GM10847 (cell line): ENCODE measurements around the gene SMTN.

Experiments used
- POLR2A ChIP-seq: IDR thresholded peaks from 2 replicates; pipeline ENCODE4 v1.6.1; 2011; ENCODE audit not compliant: insufficient read length; ENCODE audit errors: extremely low read depth

The SMTN gene

GRCh38 chr22:31062566-31063230 is 18.4 kb upstream of the SMTN start:
- TF ChIP-seq POLR2A, result no peak

GRCh38 chr22:31064369-31064768 is 16.7 kb upstream of the SMTN start:
- TF ChIP-seq POLR2A, result no peak

GRCh38 chr22:31068970-31069369 is 12.1 kb upstream of the SMTN start:
- TF ChIP-seq POLR2A, result no peak

- TF ChIP-seq POLR2A, result no peak
These were observed 5.2 kb upstream of the SMTN start for GRCh38 chr22:31075961-31076360.

- no peak for TF ChIP-seq POLR2A
These were observed 3.4 kb upstream of the SMTN start for GRCh38 chr22:31077681-31078080.

- no peak for TF ChIP-seq POLR2A
These were observed 1.9 kb upstream of the SMTN start for GRCh38 chr22:31079095-31079642.

GRCh38 chr22:31080164-31080847 is 812 bp upstream of the SMTN start:
- TF ChIP-seq POLR2A, result no peak

- TF ChIP-seq POLR2A, result no peak
These were observed 966 bp downstream of the SMTN start for GRCh38 chr22:31081963-31082605.

GRCh38 chr22:31082606-31083376 is 1.7 kb downstream of the SMTN start:
- no peak for TF ChIP-seq POLR2A

GRCh38 chr22:31083377-31083768 is 2.3 kb downstream of the SMTN start:
- TF ChIP-seq POLR2A, result no peak

- no peak for TF ChIP-seq POLR2A
These were observed 3.0 kb downstream of the SMTN start for GRCh38 chr22:31083923-31084810.

- TF ChIP-seq POLR2A, result peak; percentile 84
These were observed 3.8 kb downstream of the SMTN start for GRCh38 chr22:31084811-31085492.

GRCh38 chr22:31085493-31085824 is 4.3 kb downstream of the SMTN start:
- no peak for TF ChIP-seq POLR2A

GRCh38 chr22:31085928-31086327 is 4.8 kb downstream of the SMTN start:
- no peak for TF ChIP-seq POLR2A
